GM12891 (cell line): ENCODE measurements around the gene NRXN3.

Source experiments
- DNase-seq: peaks from one replicate; pipeline ENCODE4 v3.0.0; 2011; ENCODE audit warnings: low spot score; ENCODE audit not compliant: insufficient read length
- FAIRE-seq: peaks from 2 replicates; lab custom pipeline; 2011; peaks lifted over from hg19 to GRCh38; lab: Jason Lieb, UNC
- PAX5 ChIP-seq: IDR thresholded peaks from 2 replicates; pipeline ENCODE4 v1.6.1; 2011; ENCODE audit warnings: low read length, moderate library complexity, mild to moderate bottlenecking; ENCODE audit not compliant: insufficient read depth, severe bottlenecking
- POLR2A ChIP-seq: IDR thresholded peaks from 2 replicates; pipeline ENCODE4 v1.6.1; 2011; ENCODE audit warnings: low read depth, low read length, control low read depth
- POLR2AphosphoS5 ChIP-seq: IDR thresholded peaks from 2 replicates; pipeline ENCODE4 v1.6.1; 2011; ENCODE audit warnings: low read depth, low read length, control low read depth
- POU2F2 ChIP-seq: IDR thresholded peaks from 2 replicates; pipeline ENCODE4 v1.6.1; 2011; ENCODE audit warnings: low read depth, mild to moderate bottlenecking, control low read depth, low read length, moderate library complexity
- SPI1 ChIP-seq: IDR thresholded peaks from 2 replicates; pipeline ENCODE4 v1.6.1; 2011; ENCODE audit warnings: low read depth, low read length, control low read depth
- TAF1 ChIP-seq: IDR thresholded peaks from 2 replicates; pipeline ENCODE4 v1.6.1; 2011; ENCODE audit warnings: low read depth, low read length, control low read depth

NRXN3 gene

GRCh38 chr14:79196216-79196615 lies 1026.0 kb downstream of the NRXN3 start:
- FAIRE-seq, result no peak
- TF ChIP-seq SPI1, result no peak
- no peak for TF ChIP-seq POLR2A
- no peak for TF ChIP-seq PAX5
- TF ChIP-seq POU2F2, result no peak
- TF ChIP-seq POLR2AphosphoS5, result no peak
- TF ChIP-seq TAF1, result no peak
- no peak for DNase-seq

- no peak for TF ChIP-seq POU2F2
- no peak for TF ChIP-seq POLR2A
- TF ChIP-seq POLR2AphosphoS5, result no peak
- no peak for TF ChIP-seq PAX5
- no peak for TF ChIP-seq SPI1
- no peak for TF ChIP-seq TAF1
- no peak for FAIRE-seq
- no peak for DNase-seq
These were observed 1027.3 kb downstream of the NRXN3 start for GRCh38 chr14:79197516-79197915.

GRCh38 chr14:79199217-79199616 lies 1029.0 kb downstream of the NRXN3 start:
- FAIRE-seq, result no peak
- TF ChIP-seq POLR2AphosphoS5, result no peak
- no peak for TF ChIP-seq TAF1
- no peak for TF ChIP-seq SPI1
- TF ChIP-seq POLR2A, result no peak
- TF ChIP-seq PAX5, result no peak
- no peak for TF ChIP-seq POU2F2
- DNase-seq, result no peak

DNA sequence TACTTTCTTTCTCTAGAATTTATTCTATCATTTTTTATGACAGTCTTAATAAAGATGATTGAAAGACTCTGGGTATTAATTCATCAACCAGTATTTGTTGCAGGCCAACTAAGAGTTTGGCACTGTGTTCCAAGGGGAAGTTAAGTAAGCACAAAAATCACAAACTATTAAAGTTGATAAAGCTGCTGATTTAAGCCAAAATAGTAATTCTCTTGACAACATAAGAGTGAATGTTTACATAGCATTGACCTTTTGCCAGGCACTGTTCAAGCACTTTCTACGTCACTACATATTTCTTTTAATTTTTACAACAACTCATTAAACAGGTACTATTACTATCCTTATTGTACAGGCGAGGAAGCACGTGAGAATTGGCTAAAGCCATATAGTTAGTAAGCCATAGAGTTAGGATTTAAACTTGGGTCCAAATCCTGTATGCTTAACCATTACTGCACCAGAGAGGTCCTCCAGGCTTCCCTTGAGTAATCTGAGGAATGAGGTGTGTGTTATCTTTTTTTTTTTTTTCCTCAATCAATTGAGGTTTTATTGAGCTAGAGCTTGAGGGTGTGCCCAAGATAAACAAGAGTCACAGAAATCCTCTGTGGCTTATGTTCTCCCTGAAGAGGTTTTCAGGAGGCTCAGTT lies 1031.5 kb downstream of the NRXN3 start:
- no peak for TF ChIP-seq SPI1
- TF ChIP-seq POLR2A, result no peak
- no peak for TF ChIP-seq PAX5
- no peak for TF ChIP-seq POU2F2
- TF ChIP-seq POLR2AphosphoS5, result no peak
- no peak for TF ChIP-seq TAF1

GRCh38 chr14:79204591-79204990 lies 1034.4 kb downstream of the NRXN3 start:
- no peak for FAIRE-seq
- no peak for DNase-seq
- TF ChIP-seq SPI1 (no peak), TAF1 (no peak), PAX5 (no peak), POLR2AphosphoS5 (no peak), POU2F2 (no peak), POLR2A (no peak)

More for the DNA sequence above, 1031.5 kb downstream of the NRXN3 start:
- FAIRE-seq (no peak), DNase-seq (no peak)

- FAIRE-seq, result no peak
- DNase-seq, result no peak
- TF ChIP-seq POLR2AphosphoS5 (no peak), POLR2A (no peak), POU2F2 (no peak)
These were observed 1039.2 kb downstream of the NRXN3 start for GRCh38 chr14:79209418-79209817.

GRCh38 chr14:79225815-79226214 lies 1055.6 kb downstream of the NRXN3 start:
- TF ChIP-seq PAX5, result no peak
- TF ChIP-seq POLR2A, result no peak
- TF ChIP-seq POLR2AphosphoS5, result no peak
- no peak for TF ChIP-seq TAF1
- TF ChIP-seq POU2F2, result no peak
- no peak for TF ChIP-seq SPI1
- FAIRE-seq, result no peak
- no peak for DNase-seq

DNA sequence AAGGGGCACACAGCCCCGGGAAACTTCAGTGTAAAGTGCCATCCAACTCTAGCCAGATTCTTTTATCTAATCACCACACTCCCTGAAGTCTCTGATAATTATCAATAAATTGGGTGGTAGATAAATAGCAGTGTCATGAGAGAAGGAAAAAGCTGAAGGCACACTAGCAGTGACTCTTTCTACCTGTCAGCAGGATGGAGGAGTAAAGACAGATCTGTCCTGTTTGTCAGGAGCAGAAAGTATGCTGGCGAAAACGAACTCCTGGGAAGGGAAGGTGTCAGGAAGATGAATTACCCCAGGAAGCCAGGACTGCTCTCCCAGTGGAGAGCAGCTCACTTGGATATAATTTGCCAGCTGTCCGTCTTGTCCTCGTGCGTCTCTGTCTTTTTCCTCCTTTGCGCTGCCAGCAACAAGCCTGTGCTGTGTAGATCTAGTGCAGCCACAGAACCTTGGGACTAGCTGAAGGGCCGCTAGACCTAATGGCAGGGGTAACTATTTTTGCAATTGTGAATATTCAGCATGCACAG lies 1059.3 kb downstream of the NRXN3 start:
- FAIRE-seq, result no peak
- DNase-seq, result no peak
- TF ChIP-seq POU2F2, result no peak
- TF ChIP-seq SPI1, result no peak
- no peak for TF ChIP-seq POLR2AphosphoS5
- TF ChIP-seq PAX5, result no peak
- no peak for TF ChIP-seq POLR2A
- TF ChIP-seq TAF1, result no peak

- FAIRE-seq (no peak), DNase-seq (no peak)
- TF ChIP-seq POU2F2 (no peak), POLR2A (no peak), POLR2AphosphoS5 (no peak), SPI1 (no peak), TAF1 (no peak), PAX5 (no peak)
These were observed 1072.5 kb downstream of the NRXN3 start for GRCh38 chr14:79242666-79243065.

- no peak for FAIRE-seq
- TF ChIP-seq POLR2AphosphoS5 (no peak), POLR2A (no peak), PAX5 (no peak)
- no peak for DNase-seq
These were observed 1076.0 kb downstream of the NRXN3 start for GRCh38 chr14:79246173-79246572.
